Heart left ventricle (tissue), 16 donors: ENCODE results near the gene NUAK2. TPM values are rescaled to one million over a fixed set of nuclear protein-coding genes. Genes with fewer than 3 reads are reported as not detected.

Experiments used
- ATAC-seq, 4 donors: fragments of 200-7000 bp; cut with Tn5 transposase; one replicate each; pipeline ENCODE4 v1.9.1; 2020 to 2022; ENCODE audit warnings: moderate library complexity in 4 of 4, mild to moderate bottlenecking in 3 of 4, moderate number of reproducible peaks in 1 of 4
- DNase-seq, 5 donors: peaks; one replicate each; pipeline ENCODE4 v3.0.0-alpha.2; 2020
- H3K27ac ChIP-seq, 12 donors: fragments of 200-600 bp; sonication (generic) in 4 of 12; one replicate each; pipeline versions ENCODE4 v1.5.0 to v1.8.0; 2016 to 2022; ENCODE audit warnings: mild to moderate bottlenecking in 2 of 12
- H3K27me3 ChIP-seq, 9 donors: fragments of 200-600 bp; sonication (generic) in 2 of 9; one replicate each; pipeline versions ENCODE4 v1.5.1 to v1.8.0; 2016 to 2022; ENCODE audit warnings: mild to moderate bottlenecking in 3 of 9
- H3K36me3 ChIP-seq, 9 donors: fragments of 200-600 bp; sonication (generic) in 2 of 9; one replicate each; pipeline versions ENCODE4 v1.5.0 to v1.8.0; 2018 to 2022; ENCODE audit warnings: mild to moderate bottlenecking in 2 of 9
- H3K4me1 ChIP-seq, 12 donors: fragments of 200-600 bp; sonication (generic) in 4 of 12; one replicate each; pipeline versions ENCODE4 v1.5.0 to v1.8.0; 2016 to 2022; ENCODE audit warnings: mild to moderate bottlenecking in 3 of 12
- H3K4me3 ChIP-seq, 12 donors: fragments of 200-600 bp; sonication (generic) in 4 of 12; one replicate each; pipeline versions ENCODE4 v1.5.0 to v1.8.0; 2017 to 2022; ENCODE audit warnings: mild to moderate bottlenecking in 9 of 12, moderate library complexity in 4 of 12
- H3K9me3 ChIP-seq, 12 donors: fragments of 200-600 bp; sonication (generic) in 4 of 12; one replicate each; pipeline versions ENCODE4 v1.5.0 to v1.8.0; 2016 to 2022; ENCODE audit warnings: mild to moderate bottlenecking in 1 of 12
- CTCF ChIP-seq, 12 donors: fragments of 200-600 bp; sonication (generic) in 4 of 12; IDR thresholded peaks; one replicate each; pipeline versions ENCODE4 v1.5.0 to v1.8.0; 2018 to 2022; ENCODE audit warnings: antibody characterized with exemption in 12 of 12, mild to moderate bottlenecking in 5 of 12
- POLR2A ChIP-seq, 2 donors: fragments of 450-650 bp; IDR thresholded peaks; one replicate each; pipeline ENCODE4 v1.6.1; 2017; ENCODE audit warnings: antibody characterized with exemption in 2 of 2, mild to moderate bottlenecking in 2 of 2, moderate library complexity in 2 of 2
- WGBS, 4 donors: extraction: QIAGEN DNeasy Blood & Tissue Kit in 2 of 4; methylation state at CpG; one replicate each; pipeline versions ENCODE4 v1.1.5 to v1.1.7; 2013 to 2018; 5-methylcytosine and 5-hydroxymethylcytosine counted together
- intact Hi-C, 10 donors: fragments of 100-400 bp; cut with DNase I; formaldehyde crosslinking; loops; one replicate each; pipeline versions ENCODE4 v1.11.1 to v1.14.2; 2022
- polyA plus RNA-seq, 2 donors: library from polyadenylated mRNA; stranded (reverse); fragments of 200-250 nt; gene quantifications; one replicate each; pipeline ENCODE4 v1.2.3, GENCODE V29; 2013
- total RNA-seq, 9 donors: library from RNA; depleted of rRNA in 2 of 9; stranded (reverse); fragments of >200 nt in 2 of 9; fragmentation: NEBNext Ultra II Directional in 3 of 9; extraction: Animal tissue kit (Norgen Biotek cat#: 25700) in 3 of 9; gene quantifications; one replicate each; pipeline versions ENCODE4 v1.1.0 to v1.2.4, GENCODE V29; 2016 to 2023
- donor health status: ischemic (EF 13 %, LVEDD 7.1; RV severe dilation, severe dysfunction).
- donor health status: healthy with polysubstance abuse.
- donor health status: DM: no; HTN: yes; CAD: no.
- donor health status: DM: no; HTN: no; CAD: no.
- donor health status: ischemic (EF 25% LVEDD 6.9; RV normal size, moderate dysfunction).
- donor health status: ischemic (EF 25% LVEDD 5.7; RV mildly dilated, moderate dysfunction).
- donor health status: healthy.
- donor health status: DM: yes; HTN: yes; CAD: no.
- donor health status: ischemic (EF 35%, LVEDD 5.7; RV mildly dilated, moderate dysfunction).
- donor health status: nonischemic (EF 11% LVEDD 7.7; RV severe dilation, severe dysfunction).
- donor health status: DM: yes; HTN: yes; CAD: no.
- donor health status: PGD.
- donor health status: ischemic (EF 29% LVEDD 5.4; RV normal size, mild dysfunction).
- donor health status: nonischemic (EF 23%, LVEDD 6.1; RV moderate dilation, normal function).

Gene NUAK2
- total and polyA plus RNA-seq, 11 donors = 0.25 to 2.6 (median 0.66) TPM

GRCh38 chr1:205354259-205355074 lies 32.9 kb upstream of the NUAK2 start:
- H3K9me3 ChIP-seq = no peaks in the 10 kb centered on the region
- WGBS, 4 donors = 32 to 48% (median 41%) methylated on average over 5 of the region's 5 CpGs
- TF ChIP-seq CTCF (IDR thresholded peaks at IDR 0.05) = peak; percentile 70 to 92 (median 82)
- no peak for TF ChIP-seq POLR2A (IDR thresholded peaks at IDR 0.05)
- H3K27me3 ChIP-seq = peaks cover 0 to 16% (median 8%) of the 10 kb centered on the region in 9 donors
- H3K27ac ChIP-seq = no peak overlapping the region
- H3K36me3 ChIP-seq = no peaks in the 10 kb centered on the region
- H3K4me1 ChIP-seq = peaks cover 0 to 15% (median 0%) of the 10 kb centered on the region in 12 donors
- H3K4me3 ChIP-seq = no peak overlapping the region
- DNase-seq (peak in 3 of 5 donors; percentile 45 to 59 (median 54)), ATAC-seq (peak in 2 of 4 donors; percentile 52 to 67)
- intact Hi-C loops = loop anchor here in 9 of 10 donors (1.0 to 10.0 kb wide), 10 partner anchors 78 to 172 kb away; no protein-coding TSS in a partner anchor

GRCh38 chr1:205353612-205354011 lies 32.1 kb upstream of the NUAK2 start:
- DNase-seq = no peak
- H3K4me3 ChIP-seq = no peak overlapping the region
- no peak for ATAC-seq
- intact Hi-C loops = loop anchor here in 8 of 10 donors (1.0 to 10.0 kb wide), 10 partner anchors 79 to 173 kb away; no protein-coding TSS in a partner anchor
- H3K27ac ChIP-seq = no peak overlapping the region
- peaks cover 0 to 15% (median 0%) of the 10 kb centered on the region in 12 donors for H3K4me1 ChIP-seq
- H3K36me3 ChIP-seq = no peaks in the 10 kb centered on the region
- no peaks in the 10 kb centered on the region for H3K9me3 ChIP-seq
- H3K27me3 ChIP-seq = peaks cover 0 to 16% (median 8%) of the 10 kb centered on the region in 9 donors
- WGBS, 4 donors = 90 to 96% (median 91%) methylated on average over 6 of the region's 6 CpGs
- TF ChIP-seq POLR2A (IDR thresholded peaks at IDR 0.05) (no peak), CTCF (IDR thresholded peaks at IDR 0.05) (no peak)

- Histone ChIP-seq H3K4me3 (no peak overlapping the region), H3K9me3 (no peaks in the 10 kb centered on the region), H3K4me1 (peaks cover 0 to 15% (median 0%) of the 10 kb centered on the region in 12 donors), H3K36me3 (no peaks in the 10 kb centered on the region), H3K27me3 (peaks cover 0 to 16% (median 8%) of the 10 kb centered on the region in 9 donors), H3K27ac (no peak overlapping the region)
- intact Hi-C loops = loop anchor here in 5 of 10 donors (5.0 to 10.0 kb wide), 6 partner anchors 79 to 169 kb away; no protein-coding TSS in a partner anchor
- no peak for ATAC-seq
- TF ChIP-seq POLR2A (IDR thresholded peaks at IDR 0.05) (no peak), CTCF (IDR thresholded peaks at IDR 0.05) (no peak)
- DNase-seq = no peak
- WGBS, 4 donors = 84 to 89% (median 86%) methylated on average over 4 of the region's 4 CpGs
Observed at GRCh38 chr1:205353191-205353590, 31.6 kb upstream of the NUAK2 start.
